ENCODE data around the gene RFX5.

The RFX5 gene

GRCh38 chr1:151373196-151373595 is 26.1 kb upstream of the RFX5 start:
- no peaks in the 10 kb centered on the region for H3K27me3 ChIP-seq (replicated peaks; ENCODE audit: insufficient read depth, low read length)
- H4K20me1 ChIP-seq (ENCODE audit: insufficient read depth, low read length) = no peaks in the 10 kb centered on the region
- H3K4me2 ChIP-seq (ENCODE audit: low read depth, low read length) = no peak overlapping the region
- no peak overlapping the region for H3K27ac ChIP-seq (ENCODE audit: low read length)
- no peak overlapping the region for H3K4me3 ChIP-seq (ENCODE audit: low read length)
- H3K4me1 ChIP-seq (ENCODE audit: low read length) = no peaks in the 10 kb centered on the region
- no peak for DNase-seq
- no peaks in the 10 kb centered on the region for H3K9me2 ChIP-seq (replicated peaks; ENCODE audit: insufficient read depth, low read length)
- no peak overlapping the region for H3K9ac ChIP-seq (ENCODE audit: low read length)
- H3K36me3 ChIP-seq (replicated peaks; ENCODE audit: insufficient read depth, low read length) = no peaks in the 10 kb centered on the region
- TF ChIP-seq EZH2phosphoT487 (IDR thresholded peaks at IDR 0.05; ENCODE audit: low read length) (no peak), EZH2 (optimal IDR thresholded peaks at IDR 0.05; ENCODE audit: low read depth, low read length) (no peak)
- TF ChIP-seq, protein P1, sequence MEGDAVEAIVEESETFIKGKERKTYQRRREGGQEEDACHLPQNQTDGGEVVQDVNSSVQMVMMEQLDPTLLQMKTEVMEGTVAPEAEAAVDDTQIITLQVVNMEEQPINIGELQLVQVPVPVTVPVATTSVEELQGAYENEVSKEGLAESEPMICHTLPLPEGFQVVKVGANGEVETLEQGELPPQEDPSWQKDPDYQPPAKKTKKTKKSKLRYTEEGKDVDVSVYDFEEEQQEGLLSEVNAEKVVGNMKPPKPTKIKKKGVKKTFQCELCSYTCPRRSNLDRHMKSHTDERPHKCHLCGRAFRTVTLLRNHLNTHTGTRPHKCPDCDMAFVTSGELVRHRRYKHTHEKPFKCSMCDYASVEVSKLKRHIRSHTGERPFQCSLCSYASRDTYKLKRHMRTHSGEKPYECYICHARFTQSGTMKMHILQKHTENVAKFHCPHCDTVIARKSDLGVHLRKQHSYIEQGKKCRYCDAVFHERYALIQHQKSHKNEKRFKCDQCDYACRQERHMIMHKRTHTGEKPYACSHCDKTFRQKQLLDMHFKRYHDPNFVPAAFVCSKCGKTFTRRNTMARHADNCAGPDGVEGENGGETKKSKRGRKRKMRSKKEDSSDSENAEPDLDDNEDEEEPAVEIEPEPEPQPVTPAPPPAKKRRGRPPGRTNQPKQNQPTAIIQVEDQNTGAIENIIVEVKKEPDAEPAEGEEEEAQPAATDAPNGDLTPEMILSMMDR (IDR thresholded peaks at IDR 0.05; ENCODE audit: low read length) = no peak
- no peaks in the 10 kb centered on the region for H3K9me3 ChIP-seq (replicated peaks; ENCODE audit: insufficient read depth, low read length)
- no peaks in the 10 kb centered on the region for H3F3A ChIP-seq (ENCODE audit: insufficient read depth, low read length)
- H2AFZ ChIP-seq (ENCODE audit: low read length) = no peak overlapping the region
- H3K79me2 ChIP-seq (ENCODE audit: low read length) = no peaks in the 10 kb centered on the region

GRCh38 chr1:151372058-151372934 is 25.2 kb upstream of the RFX5 start, which contains the start of gene SELENBP1:
Gene SELENBP1 (minus strand): TSS chr1:151372705. CDS start chr1:151372641, 64 bp downstream.
- Histone ChIP-seq H3K4me2 (ENCODE audit: low read depth, low read length) (no peak within 1 kb of the TSS), H3K4me1 (ENCODE audit: low read length) (no peaks in the 10 kb centered on the region), H2AFZ (ENCODE audit: low read length) (no peak within 1 kb of the TSS), H3K36me3 (replicated peaks; ENCODE audit: insufficient read depth, low read length) (no peaks in the 10 kb centered on the region), H3K9me2 (replicated peaks; ENCODE audit: insufficient read depth, low read length) (no peaks in the 10 kb centered on the region), H3K4me3 (ENCODE audit: low read length) (no peak within 1 kb of the TSS), H3K79me2 (ENCODE audit: low read length) (no peaks in the 10 kb centered on the region), H3K9ac (ENCODE audit: low read length) (no peak within 1 kb of the TSS), H3K27me3 (replicated peaks; ENCODE audit: insufficient read depth, low read length) (no peaks in the 10 kb centered on the region), H4K20me1 (ENCODE audit: insufficient read depth, low read length) (no peaks in the 10 kb centered on the region), H3K27ac (ENCODE audit: low read length) (no peak within 1 kb of the TSS), H3K9me3 (replicated peaks; ENCODE audit: insufficient read depth, low read length) (no peaks in the 10 kb centered on the region), H3F3A (ENCODE audit: insufficient read depth, low read length) (no peaks in the 10 kb centered on the region)
- TF ChIP-seq EZH2 (optimal IDR thresholded peaks at IDR 0.05; ENCODE audit: low read depth, low read length) (no peak), EZH2phosphoT487 (IDR thresholded peaks at IDR 0.05; ENCODE audit: low read length) (no peak)
- TF ChIP-seq, protein P1 (IDR thresholded peaks at IDR 0.05; ENCODE audit: low read length) = no peak
- no peak for DNase-seq

DNA sequence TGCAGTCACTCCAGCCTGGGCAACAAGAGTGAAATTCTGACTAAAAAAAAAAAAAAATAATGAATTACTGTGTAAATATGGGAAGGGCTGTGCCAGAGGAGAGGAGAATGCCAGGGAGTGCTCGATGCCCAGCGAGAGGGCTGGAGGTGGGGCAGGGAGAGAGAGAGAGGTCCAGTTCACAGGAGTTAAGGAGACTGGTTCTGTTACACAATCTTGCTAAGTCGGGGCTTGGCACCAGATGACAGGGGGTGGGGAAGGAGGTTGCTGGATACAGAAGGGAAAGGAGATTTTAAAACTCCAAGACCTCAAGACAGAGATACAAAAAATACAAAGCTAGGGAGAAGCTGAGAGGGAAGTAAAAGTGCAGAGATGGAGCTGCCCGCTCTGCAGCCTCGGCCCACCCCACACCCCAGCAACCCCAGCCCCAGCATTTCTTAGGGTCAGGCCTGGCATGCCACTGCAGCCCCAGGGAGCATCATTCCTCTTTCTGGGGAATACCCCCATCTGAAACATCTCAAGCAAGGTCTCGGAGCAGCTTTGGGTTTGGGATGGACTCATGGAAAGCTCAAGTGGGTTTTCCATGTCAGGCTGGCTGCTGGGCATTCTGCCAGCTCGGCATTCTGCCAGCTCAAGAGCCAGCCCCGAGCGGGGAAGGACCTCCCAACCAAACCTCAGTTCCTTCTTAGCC is 24.5 kb upstream of the RFX5 start:
- Histone ChIP-seq H3K9me2 (replicated peaks; ENCODE audit: insufficient read depth, low read length) (no peaks in the 10 kb centered on the region), H3K4me1 (ENCODE audit: low read length) (no peaks in the 10 kb centered on the region), H3K4me2 (ENCODE audit: low read depth, low read length) (no peak overlapping the region), H3K27me3 (replicated peaks; ENCODE audit: insufficient read depth, low read length) (no peaks in the 10 kb centered on the region), H3K36me3 (replicated peaks; ENCODE audit: insufficient read depth, low read length) (no peaks in the 10 kb centered on the region), H3K4me3 (ENCODE audit: low read length) (no peak overlapping the region), H3F3A (ENCODE audit: insufficient read depth, low read length) (no peaks in the 10 kb centered on the region), H3K79me2 (ENCODE audit: low read length) (no peaks in the 10 kb centered on the region), H2AFZ (ENCODE audit: low read length) (no peak overlapping the region), H3K9ac (ENCODE audit: low read length) (no peak overlapping the region), H3K9me3 (replicated peaks; ENCODE audit: insufficient read depth, low read length) (no peaks in the 10 kb centered on the region), H4K20me1 (ENCODE audit: insufficient read depth, low read length) (no peaks in the 10 kb centered on the region), H3K27ac (ENCODE audit: low read length) (no peak overlapping the region)
- DNase-seq = no peak
- TF ChIP-seq EZH2phosphoT487 (IDR thresholded peaks at IDR 0.05; ENCODE audit: low read length) (no peak), EZH2 (optimal IDR thresholded peaks at IDR 0.05; ENCODE audit: low read depth, low read length) (no peak)
- TF ChIP-seq, protein P1 (IDR thresholded peaks at IDR 0.05; ENCODE audit: low read length) = no peak

All from MM.1S (cell line).